Measurements from ENCODE around the gene AFP. TPM values are rescaled to one million over a fixed set of nuclear protein-coding genes. Genes with fewer than 3 reads are reported as not detected.

Gene AFP
- total and polyA plus RNA-seq, 2 donors from 2014 or later: 11.6 TPM; not detected in 1

DNA sequence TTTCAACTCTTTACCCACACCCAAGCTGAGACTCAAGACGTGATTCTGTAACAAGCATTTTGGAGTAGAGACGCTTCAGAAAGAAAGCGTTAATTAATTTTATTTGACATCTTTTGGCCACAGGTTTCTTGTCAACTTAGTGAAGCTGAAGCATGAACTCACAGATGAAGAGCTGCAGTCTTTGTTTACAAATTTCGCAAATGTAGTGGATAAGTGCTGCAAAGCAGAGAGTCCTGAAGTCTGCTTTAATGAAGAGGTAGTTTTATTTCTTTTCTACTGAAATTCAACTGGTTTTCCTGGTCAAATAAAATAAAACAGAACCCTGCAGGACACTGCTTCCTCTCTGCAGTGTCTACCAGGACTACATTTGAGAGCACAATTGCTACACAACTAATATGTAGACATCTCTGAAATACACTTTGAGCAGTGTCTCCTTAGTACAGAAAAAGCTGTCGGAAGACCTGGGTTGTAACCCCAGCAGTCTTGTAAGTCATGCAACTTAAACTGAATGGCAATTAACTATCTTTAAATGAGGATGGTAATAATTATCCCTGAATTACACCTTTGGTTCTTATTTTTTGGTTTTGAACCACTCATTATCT, 65.7 kb downstream of the AFP start:
- DNase-seq (no peak), FAIRE-seq (no peak)
- Histone ChIP-seq H3K4me3 (ENCODE audit: low read length in 3 of 3) (no peak overlapping the region), H3K9ac (ENCODE audit: low read length in 3 of 3) (no peak overlapping the region), H3K9me3 (ENCODE audit: control insufficient read depth in 2 of 3, insufficient read depth in 1 of 3, low read length in 3 of 3) (no peaks in the 10 kb centered on the region), H3K27ac (ENCODE audit: low read depth in 2 of 2, low read length in 2 of 2) (no peak overlapping the region), H3K4me1 (ENCODE audit: control insufficient read depth in 2 of 3, insufficient read depth in 2 of 3, low read depth in 1 of 3, low read length in 3 of 3) (no peaks in the 10 kb centered on the region), H3K27me3 (ENCODE audit: control insufficient read depth, insufficient read depth, low read length) (no peaks in the 10 kb centered on the region), H3K36me3 (ENCODE audit: control insufficient read depth in 2 of 3, insufficient read depth in 3 of 3, low read length in 3 of 3) (peaks cover 0 to 17% (median 0%) of the 10 kb centered on the region in 3 donors)
- intact Hi-C loops (cut with DNase I): no loop called here
- TF ChIP-seq, protein P1, sequence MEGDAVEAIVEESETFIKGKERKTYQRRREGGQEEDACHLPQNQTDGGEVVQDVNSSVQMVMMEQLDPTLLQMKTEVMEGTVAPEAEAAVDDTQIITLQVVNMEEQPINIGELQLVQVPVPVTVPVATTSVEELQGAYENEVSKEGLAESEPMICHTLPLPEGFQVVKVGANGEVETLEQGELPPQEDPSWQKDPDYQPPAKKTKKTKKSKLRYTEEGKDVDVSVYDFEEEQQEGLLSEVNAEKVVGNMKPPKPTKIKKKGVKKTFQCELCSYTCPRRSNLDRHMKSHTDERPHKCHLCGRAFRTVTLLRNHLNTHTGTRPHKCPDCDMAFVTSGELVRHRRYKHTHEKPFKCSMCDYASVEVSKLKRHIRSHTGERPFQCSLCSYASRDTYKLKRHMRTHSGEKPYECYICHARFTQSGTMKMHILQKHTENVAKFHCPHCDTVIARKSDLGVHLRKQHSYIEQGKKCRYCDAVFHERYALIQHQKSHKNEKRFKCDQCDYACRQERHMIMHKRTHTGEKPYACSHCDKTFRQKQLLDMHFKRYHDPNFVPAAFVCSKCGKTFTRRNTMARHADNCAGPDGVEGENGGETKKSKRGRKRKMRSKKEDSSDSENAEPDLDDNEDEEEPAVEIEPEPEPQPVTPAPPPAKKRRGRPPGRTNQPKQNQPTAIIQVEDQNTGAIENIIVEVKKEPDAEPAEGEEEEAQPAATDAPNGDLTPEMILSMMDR (IDR thresholded peaks at IDR 0.05; ENCODE audit: borderline replicate concordance, extremely low read depth, insufficient read depth): no peak

DNA sequence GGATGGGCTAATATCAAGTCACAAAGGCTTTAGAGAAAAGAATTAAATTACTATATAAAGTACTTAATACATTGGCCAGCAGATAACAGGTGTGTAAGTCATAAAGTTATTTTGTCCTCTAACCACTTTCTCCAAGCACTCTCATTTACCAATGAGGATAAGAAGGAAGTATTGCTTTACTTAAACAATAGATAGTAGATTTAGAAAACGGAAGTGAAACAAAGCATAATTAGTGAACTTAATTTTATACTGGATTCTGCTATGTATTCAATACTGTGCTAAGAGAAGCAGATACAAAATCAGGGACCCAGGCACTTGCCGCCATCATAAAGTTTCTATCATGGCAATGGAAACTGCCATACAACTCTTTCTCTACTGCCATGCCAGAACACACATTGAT, 69.5 kb downstream of the AFP start:
- H3K4me1 ChIP-seq (ENCODE audit: control insufficient read depth in 2 of 3, insufficient read depth in 2 of 3, low read depth in 1 of 3, low read length in 3 of 3): no peaks in the 10 kb centered on the region
- no peaks in the 10 kb centered on the region for H3K27me3 ChIP-seq (ENCODE audit: control insufficient read depth, insufficient read depth, low read length)
- FAIRE-seq: no peak
- no peak overlapping the region for H3K4me3 ChIP-seq (ENCODE audit: low read length in 3 of 3)
- DNase-seq: no peak
- H3K9ac ChIP-seq (ENCODE audit: low read length in 3 of 3): no peak overlapping the region
- intact Hi-C loops (cut with DNase I): no loop called here
- H3K9me3 ChIP-seq (ENCODE audit: control insufficient read depth in 2 of 3, insufficient read depth in 1 of 3, low read length in 3 of 3): no peaks in the 10 kb centered on the region
- TF ChIP-seq, protein P1 (IDR thresholded peaks at IDR 0.05; ENCODE audit: borderline replicate concordance, extremely low read depth, insufficient read depth): no peak
- H3K36me3 ChIP-seq (ENCODE audit: control insufficient read depth in 2 of 3, insufficient read depth in 3 of 3, low read length in 3 of 3): peaks cover 0 to 13% (median 0%) of the 10 kb centered on the region in 3 donors
- no peak overlapping the region for H3K27ac ChIP-seq (ENCODE audit: low read depth in 2 of 2, low read length in 2 of 2)

Other genes starting within 250 kb of the AFP start
- 67.7 TPM for gene ANKRD17, start 177.4 kb upstream of the AFP start, total RNA-seq
- gene ANKRD17, start 177.4 kb upstream of the AFP start, polyA plus RNA-seq (ENCODE audit: insufficient read depth, low read depth, low replicate concordance): 13.3 TPM
- 0.19 TPM for gene ALB, start 31.9 kb upstream of the AFP start, total RNA-seq
- gene ALB, start 31.9 kb upstream of the AFP start, polyA plus RNA-seq (ENCODE audit: insufficient read depth, low read depth, low replicate concordance): 172 TPM
- gene AFM, start 45.5 kb downstream of the AFP start, total RNA-seq: not detected
- gene AFM, start 45.5 kb downstream of the AFP start, polyA plus RNA-seq (ENCODE audit: insufficient read depth, low read depth, low replicate concordance): 30.8 TPM
- gene RASSF6, start 184.2 kb downstream of the AFP start, total RNA-seq: 8.8 TPM
- 4.7 TPM for gene RASSF6, start 184.2 kb downstream of the AFP start, polyA plus RNA-seq (ENCODE audit: insufficient read depth, low read depth, low replicate concordance)

Measured in kidney (tissue), 14 donors.